Liver (tissue), 9 donors: Measurements from ENCODE around the gene ARAP1. TPM values are rescaled to one million over a fixed set of nuclear protein-coding genes. Genes with fewer than 3 reads are reported as not detected.

Experiments used
- DNase-seq: peaks from one replicate; pipeline ENCODE4 v3.0.0-alpha.2; 2017; ENCODE audit warnings: low spot score
- H3K27ac ChIP-seq, 2 donors: one replicate each; pipeline ENCODE4 v1.7.0; 2013; ENCODE audit warnings: inconsistent platforms in 2 of 2, low read length in 2 of 2, control low read depth in 1 of 2, low read depth in 1 of 2, mild to moderate bottlenecking in 1 of 2
- H3K27me3 ChIP-seq, 4 donors: one replicate each; pipeline versions ENCODE4 v1.6.1 to v1.7.0; 2013; ENCODE audit warnings: low read length in 3 of 4, inconsistent platforms in 1 of 4, mild to moderate bottlenecking in 1 of 4, moderate library complexity in 1 of 4; ENCODE audit not compliant: control insufficient read depth in 4 of 4, insufficient read depth in 4 of 4
- H3K36me3 ChIP-seq, 4 donors: one replicate each; pipeline versions ENCODE4 v1.6.1 to v1.7.0; 2013; ENCODE audit warnings: low read length in 3 of 4, mild to moderate bottlenecking in 3 of 4, low read depth in 1 of 4, moderate library complexity in 1 of 4; ENCODE audit not compliant: control insufficient read depth in 4 of 4, insufficient read depth in 3 of 4
- H3K4me1 ChIP-seq, 4 donors: one replicate each; pipeline versions ENCODE4 v1.6.1 to v1.7.0; 2013; ENCODE audit warnings: low read length in 3 of 4, mild to moderate bottlenecking in 3 of 4, moderate library complexity in 1 of 4; ENCODE audit not compliant: control insufficient read depth in 4 of 4, insufficient read depth in 4 of 4
- H3K4me3 ChIP-seq, 3 donors: one replicate each; pipeline versions ENCODE4 v1.6.1 to v1.7.0; 2013; ENCODE audit warnings: low read length in 3 of 3, control low read depth in 1 of 3, low read depth in 1 of 3, mild to moderate bottlenecking in 1 of 3
- H3K9ac ChIP-seq, 2 donors: one replicate each; pipeline ENCODE4 v1.7.0; 2013; ENCODE audit warnings: low read length in 2 of 2, mild to moderate bottlenecking in 2 of 2, moderate library complexity in 2 of 2, control low read depth in 1 of 2, low read depth in 1 of 2
- H3K9me3 ChIP-seq, 4 donors: one replicate each; pipeline versions ENCODE4 v1.6.1 to v1.7.0; 2013; ENCODE audit warnings: low read length in 3 of 4; ENCODE audit not compliant: control insufficient read depth in 4 of 4
- CTCF ChIP-seq: fragments of 150-350 bp; IDR thresholded peaks from 2 replicates; pipeline ENCODE4 v1.5.1; 2017; ENCODE audit warnings: improper control_type of control experiment, low read depth, low read length; ENCODE audit not compliant: missing input control
- EGR1 ChIP-seq, 2 donors: IDR thresholded peaks; 2 replicates each; pipeline ENCODE4 v1.6.1; 2016 to 2018; ENCODE audit warnings: antibody characterized with exemption in 2 of 2, low read depth in 2 of 2
- FOXA2 ChIP-seq: IDR thresholded peaks from 2 replicates; pipeline ENCODE4 v1.6.1; 2016; ENCODE audit warnings: antibody characterized with exemption
- GABPA ChIP-seq, 2 donors: IDR thresholded peaks in 1 of 2; conservative IDR thresholded peaks in 1 of 2; 2 replicates each; pipeline ENCODE4 v1.6.1; 2016; ENCODE audit warnings: antibody characterized with exemption in 2 of 2, mild to moderate bottlenecking in 1 of 2, moderate library complexity in 1 of 2
- HNF4A ChIP-seq, 2 donors: conservative IDR thresholded peaks; 2 replicates each; pipeline ENCODE4 v1.6.1; 2016; ENCODE audit warnings: antibody characterized with exemption in 2 of 2, mild to moderate bottlenecking in 2 of 2
- HNF4G ChIP-seq: IDR thresholded peaks from 2 replicates; pipeline ENCODE4 v1.6.1; 2016; ENCODE audit warnings: antibody characterized with exemption
- MAX ChIP-seq: IDR thresholded peaks from 2 replicates; pipeline ENCODE4 v1.6.1; 2016; ENCODE audit warnings: antibody characterized with exemption
- NR2F2 ChIP-seq: IDR thresholded peaks from 2 replicates; pipeline ENCODE4 v1.6.1; 2016; ENCODE audit warnings: antibody characterized with exemption
- REST ChIP-seq: IDR thresholded peaks from 2 replicates; pipeline ENCODE4 v1.6.1; 2016; ENCODE audit warnings: antibody characterized with exemption, mild to moderate bottlenecking
- SP1 ChIP-seq: IDR thresholded peaks from 2 replicates; pipeline ENCODE4 v1.6.1; 2018; ENCODE audit warnings: antibody characterized with exemption, mild to moderate bottlenecking
- TAF1 ChIP-seq: conservative IDR thresholded peaks from 2 replicates; pipeline ENCODE4 v1.6.1; 2016; ENCODE audit warnings: antibody characterized with exemption, mild to moderate bottlenecking
- YY1 ChIP-seq: IDR thresholded peaks from 2 replicates; pipeline ENCODE4 v1.6.1; 2016; ENCODE audit warnings: antibody characterized with exemption, mild to moderate bottlenecking
- ZBTB33 ChIP-seq: IDR thresholded peaks from 2 replicates; pipeline ENCODE4 v1.6.1; 2016; ENCODE audit warnings: antibody characterized with exemption
- WGBS: extraction: QIAGEN DNeasy Blood & Tissue Kit; methylation state at CpG from one replicate; pipeline ENCODE4 v1.1.7; 2013; 5-methylcytosine and 5-hydroxymethylcytosine counted together
- polyA plus RNA-seq, 2 donors: library from polyadenylated mRNA; stranded (reverse) in 1 of 2; unstranded in 1 of 2; fragments of 200-250 nt in 1 of 2; fragments of >200 nt in 1 of 2; fragmentation: Nextera tagmentation in 1 of 2; extraction: Ambion mirVana in 1 of 2; gene quantifications; one replicate each; pipeline versions ENCODE4 v1.2.1 to v1.2.3, GENCODE V29; 2013 to 2015
- total RNA-seq, 2 donors: library from RNA; depleted of rRNA; stranded (reverse); fragments of >200 nt; gene quantifications; one replicate each; pipeline ENCODE4 v1.2.3, GENCODE V29; 2014
- TF ChIP-seq, protein P1 (sequence below): IDR thresholded peaks from 2 replicates; pipeline ENCODE4 v1.6.1; 2016; ENCODE audit warnings: antibody characterized with exemption
- donor health status: healthy.
- donor health status: healthy.
- donor health status: healthy.
- donor health status: healthy.
- donor health status: healthy.

Gene ARAP1
- total and polyA plus RNA-seq, 4 donors: 14.4 to 77.8 (median 43.5) TPM

GRCh38 chr11:72754544-72755155 lies 2.4 kb upstream of the ARAP1 start:
- H3K9ac ChIP-seq: no peak overlapping the region

More at GRCh38 chr11:72754544-72755155, 2.4 kb upstream of the ARAP1 start:
- H3K36me3 ChIP-seq: peaks cover 16 to 27% (median 26%) of the 10 kb centered on the region in 4 donors
- WGBS: 89% methylated on average over 48 of the region's 48 CpGs
- H3K4me3 ChIP-seq: no peak overlapping the region
- no peaks in the 10 kb centered on the region for H3K27me3 ChIP-seq
- H3K4me1 ChIP-seq: peaks cover 4 to 41% (median 23%) of the 10 kb centered on the region in 4 donors
- H3K9me3 ChIP-seq: no peaks in the 10 kb centered on the region
- no peak overlapping the region for H3K27ac ChIP-seq
- no peak for DNase-seq
- no peak for TF ChIP-seq GABPA (IDR thresholded peaks at IDR 0.05 in 1 of 2, conservative IDR thresholded peaks at IDR 0.05 in 1 of 2)
- TF ChIP-seq TAF1: no peak
- TF ChIP-seq FOXA2: no peak
- TF ChIP-seq, protein P1, sequence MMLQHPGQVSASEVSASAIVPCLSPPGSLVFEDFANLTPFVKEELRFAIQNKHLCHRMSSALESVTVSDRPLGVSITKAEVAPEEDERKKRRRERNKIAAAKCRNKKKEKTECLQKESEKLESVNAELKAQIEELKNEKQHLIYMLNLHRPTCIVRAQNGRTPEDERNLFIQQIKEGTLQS: no peak
- TF ChIP-seq YY1: no peak
- TF ChIP-seq HNF4G: no peak
- TF ChIP-seq NR2F2: no peak
- TF ChIP-seq ZBTB33: no peak
- no peak for TF ChIP-seq MAX
- TF ChIP-seq CTCF: no peak
- TF ChIP-seq REST: no peak
- TF ChIP-seq EGR1 (IDR thresholded peaks at IDR 0.05; ENCODE audit: low read depth in 2 of 2): no peak
- TF ChIP-seq HNF4A (conservative IDR thresholded peaks at IDR 0.05): no peak
- TF ChIP-seq SP1: no peak
